OCI-LY7 (cell line): ENCODE data around the gene SMIM14. TPM values are rescaled to one million over a fixed set of nuclear protein-coding genes. Genes with fewer than 3 reads are reported as not detected.
"Not testable (repeated sequence)": the region's sequence is repeated elsewhere in the genome, so short reads cannot be mapped to it uniquely, and the experiment has no call there.

Source experiments
- BruUV-seq: library from RNA; stranded (reverse); fragments of 400-500 nt; replicated peaks from 2 replicates; lab custom pipeline; 2021; lab: Mats Ljungman, UMichigan
- CTCF ChIA-PET: fragments of 300-600 bp; sonication (Branson Sonifier 250); formaldehyde crosslinking; loops from one replicate; lab custom pipeline; 2022; ENCODE audit warnings: antibody characterized with exemption; ENCODE audit not compliant: unreplicated experiment; lab: Charles Lee
- POLR2A ChIA-PET: fragments of 300-600 bp; sonication (Branson Sonifier 250); formaldehyde crosslinking; loops from one replicate; lab custom pipeline; 2022; ENCODE audit warnings: antibody characterized with exemption; lab: Charles Lee
- DNase-seq: peaks from one replicate; pipeline ENCODE4 v3.0.0-alpha.2; 2015; ENCODE audit warnings: low spot score
- H2AFZ ChIP-seq: fragments of 200-600 bp; sonication (generic), shearing (Covaris generic); 2 replicates; pipeline ENCODE4 v1.6.1; 2014; ENCODE audit warnings: mild to moderate bottlenecking, antibody characterized with exemption, low read length, moderate library complexity
- H3K27ac ChIP-seq: fragments of 200-600 bp; sonication (generic); 2 replicates; pipeline ENCODE4 v1.5.1; 2014; ENCODE audit warnings: mixed run types, low read depth, mild to moderate bottlenecking, moderate library complexity, low read length, inconsistent platforms; ENCODE audit not compliant: poor library complexity, severe bottlenecking
- H3K36me3 ChIP-seq: fragments of 200-600 bp; sonication (generic); 2 replicates; pipeline ENCODE4 v1.6.1; 2014; ENCODE audit warnings: mild to moderate bottlenecking, antibody characterized with exemption, low read length, moderate library complexity, mixed read lengths; ENCODE audit not compliant: insufficient read depth
- H3K4me1 ChIP-seq: fragments of 200-600 bp; sonication (generic); 2 replicates; pipeline ENCODE4 v1.5.1; 2014; ENCODE audit warnings: mild to moderate bottlenecking, low read length; ENCODE audit not compliant: insufficient read depth, poor library complexity, severe bottlenecking
- H3K4me2 ChIP-seq: fragments of 200-600 bp; sonication (generic); 2 replicates; pipeline ENCODE4 v1.6.1; 2014; ENCODE audit warnings: mild to moderate bottlenecking, low read length
- H3K4me3 ChIP-seq: fragments of 200-600 bp; sonication (generic); 2 replicates; pipeline ENCODE4 v1.5.1; 2014; ENCODE audit warnings: mild to moderate bottlenecking, low read depth, low read length; ENCODE audit not compliant: poor library complexity, severe bottlenecking
- H3K79me2 ChIP-seq: fragments of 200-600 bp; sonication (generic); 2 replicates; pipeline ENCODE4 v1.6.1; 2016; ENCODE audit warnings: low read depth, mild to moderate bottlenecking, low read length, moderate library complexity, mixed read lengths; ENCODE audit not compliant: insufficient read depth
- H3K9me2 ChIP-seq: fragments of 200-600 bp; sonication (generic); 2 replicates; pipeline ENCODE4 v1.6.1; 2016; ENCODE audit warnings: mild to moderate bottlenecking, low read length, mixed read lengths; ENCODE audit not compliant: insufficient read depth
- H3K9me3 ChIP-seq: fragments of 200-600 bp; sonication (generic); 2 replicates; pipeline ENCODE4 v1.6.1; 2014; ENCODE audit warnings: mild to moderate bottlenecking, mixed run types, low read length, mixed read lengths
- H4K20me1 ChIP-seq: fragments of 200-600 bp; sonication (generic); 2 replicates; pipeline ENCODE4 v1.6.1; 2014; ENCODE audit warnings: mild to moderate bottlenecking, antibody characterized with exemption, low read length, moderate library complexity, mixed read lengths; ENCODE audit not compliant: insufficient read depth
- CTCF ChIP-seq: fragments of 200-600 bp; sonication (generic); conservative IDR thresholded peaks from 2 replicates; pipeline ENCODE4 v1.5.1; 2014; ENCODE audit warnings: mild to moderate bottlenecking, antibody characterized with exemption, low read length, moderate library complexity, mixed read lengths
- EZH2phosphoT487 ChIP-seq: fragments of 200-600 bp; sonication (generic); IDR thresholded peaks from 2 replicates; pipeline ENCODE4 v1.6.1; 2018; ENCODE audit warnings: low read depth, borderline replicate concordance, mild to moderate bottlenecking, mixed run types, antibody characterized with exemption, low read length, moderate library complexity, mixed read lengths
- intact Hi-C: fragments of 100-400 bp; cut with micrococcal nuclease; formaldehyde crosslinking; loops from one replicate; pipeline ENCODE4 v1.10.0; 2022; ENCODE audit not compliant: unreplicated experiment
- total RNA-seq, 2 experiments: library from RNA; depleted of rRNA in 1 of 2; stranded (reverse); fragments of >200 nt in 1 of 2; shearing (Covaris generic) in 1 of 2; gene quantifications; 2 replicates each; pipeline ENCODE4 v1.2.3, GENCODE V29; 2014 to 2022

Gene SMIM14
- total RNA-seq, 2 experiments from 2014 or later = 1.8 TPM; not detected in 1

- no peaks in the 10 kb centered on the region for H4K20me1 ChIP-seq
Measured at GRCh38 chr4:39555472-39555871, 83.2 kb downstream of the SMIM14 start.

GRCh38 chr4:39548425-39549067, 90.1 kb downstream of the SMIM14 start:
- no peak overlapping the region for H3K27ac ChIP-seq
- no peak overlapping the region for H3K4me3 ChIP-seq
- BruUV-seq = no TSS peak
- no peaks in the 10 kb centered on the region for H3K36me3 ChIP-seq
- TF ChIP-seq EZH2phosphoT487 = no peak
- no peak for TF ChIP-seq CTCF
- H3K4me2 ChIP-seq = no peak overlapping the region
- no peaks in the 10 kb centered on the region for H3K79me2 ChIP-seq
- H3K9me2 ChIP-seq = no peaks in the 10 kb centered on the region
- H3K9me3 ChIP-seq = no peaks in the 10 kb centered on the region
- H3K4me1 ChIP-seq = no peaks in the 10 kb centered on the region
- POLR2A ChIA-PET = interaction anchor here (0.6 to 1.5 kb wide), 4 partner anchors 10 to 477 kb away, joined by 3 to 6 read pairs (median 4); partner anchors contain the start of gene UGDH
- CTCF ChIA-PET = no interaction called here
- H2AFZ ChIP-seq = no peak overlapping the region
- no peaks in the 10 kb centered on the region for H4K20me1 ChIP-seq
- no peak for DNase-seq
- intact Hi-C loops = no loop called here

More at GRCh38 chr4:39555472-39555871, 83.2 kb downstream of the SMIM14 start:
- Histone ChIP-seq H3K79me2 (no peaks in the 10 kb centered on the region), H3K27ac (no peak overlapping the region), H3K9me3 (no peaks in the 10 kb centered on the region), H2AFZ (no peak overlapping the region), H3K4me1 (no peaks in the 10 kb centered on the region), H3K9me2 (no peaks in the 10 kb centered on the region), H3K36me3 (no peaks in the 10 kb centered on the region), H3K4me2 (no peak overlapping the region), H3K4me3 (no peak overlapping the region)
- intact Hi-C loops = no loop called here
- no TSS peak for BruUV-seq
- DNase-seq = no peak
- ChIA-PET POLR2A (interaction anchor here (0.6 to 0.9 kb wide), 3 partner anchors 9 to 86 kb away, joined by 3 read pairs; no protein-coding TSS in a partner anchor), CTCF (no interaction called here)
- TF ChIP-seq EZH2phosphoT487 (no peak), CTCF (no peak)

- TF ChIP-seq CTCF = no peak
- no peak for TF ChIP-seq EZH2phosphoT487
- no peaks in the 10 kb centered on the region for H3K9me3 ChIP-seq
- no peak overlapping the region for H3K4me2 ChIP-seq
- ChIA-PET POLR2A (interaction anchor here (0.6 kb wide), 1 partner anchor 42 kb away, joined by 5 read pairs; no protein-coding TSS in a partner anchor), CTCF (no interaction called here)
- intact Hi-C loops = no loop called here
- no peak overlapping the region for H2AFZ ChIP-seq
- no peak overlapping the region for H3K27ac ChIP-seq
- no peaks in the 10 kb centered on the region for H3K79me2 ChIP-seq
- no peaks in the 10 kb centered on the region for H4K20me1 ChIP-seq
- DNase-seq = no peak
- no peaks in the 10 kb centered on the region for H3K4me1 ChIP-seq
- H3K4me3 ChIP-seq = no peak overlapping the region
- no TSS peak for BruUV-seq
- H3K9me2 ChIP-seq = no peaks in the 10 kb centered on the region
- H3K36me3 ChIP-seq = no peaks in the 10 kb centered on the region
Measured at GRCh38 chr4:39544580-39545315, 93.9 kb downstream of the SMIM14 start.

GRCh38 chr4:39544080-39544479, 94.6 kb downstream of the SMIM14 start:
- H3K9me3 ChIP-seq, CTCF ChIA-PET, H3K9me2 ChIP-seq, H2AFZ ChIP-seq, DNase-seq, H3K4me3 ChIP-seq, H3K27ac ChIP-seq, H4K20me1 ChIP-seq, H3K79me2 ChIP-seq, intact Hi-C loops, H3K4me2 ChIP-seq, H3K36me3 ChIP-seq, H3K4me1 ChIP-seq, BruUV-seq: not testable (repeated sequence)
- POLR2A ChIA-PET = interaction anchor here (0.6 kb wide), 1 partner anchor 43 kb away, joined by 5 read pairs; no protein-coding TSS in a partner anchor
